GM23338 (cell line): Measurements from ENCODE around the gene ROBO1. TPM values are rescaled to one million over a fixed set of nuclear protein-coding genes. Genes with fewer than 3 reads are reported as not detected.

Experiments
- ATAC-seq: fragments of 200-7000 bp; cut with Tn5 transposase; 3 replicates; pipeline ENCODE4 v1.9.1; 2020
- DNase-seq: peaks from one replicate; pipeline ENCODE4 v3.0.0-alpha.2; 2015; ENCODE audit warnings: low spot score
- H2AFZ ChIP-seq: fragments of 200-600 bp; sonication (generic); 2 replicates; pipeline ENCODE4 v1.8.0; 2016; ENCODE audit warnings: antibody characterized with exemption, mild to moderate bottlenecking, moderate library complexity
- H3F3A ChIP-seq: fragments of 200-600 bp; sonication (generic); replicated peaks from 2 replicates; pipeline ENCODE4 v1.8.0; 2017; ENCODE audit warnings: antibody characterized with exemption, mixed run types, low read depth
- H3K27ac ChIP-seq: fragments of 200-600 bp; sonication (generic); 2 replicates; pipeline ENCODE4 v1.6.1; 2016; ENCODE audit warnings: low read depth
- H3K27me3 ChIP-seq: fragments of 200-600 bp; sonication (generic); 2 replicates; pipeline ENCODE4 v1.8.0; 2016; ENCODE audit warnings: mild to moderate bottlenecking, mixed run types, moderate library complexity; ENCODE audit not compliant: insufficient read depth
- H3K36me3 ChIP-seq: fragments of 200-600 bp; sonication (generic); 2 replicates; pipeline ENCODE4 v1.8.0; 2016; ENCODE audit warnings: mild to moderate bottlenecking; ENCODE audit not compliant: insufficient read depth
- H3K4me1 ChIP-seq: fragments of 200-600 bp; sonication (generic); 2 replicates; pipeline ENCODE4 v1.8.0; 2016; ENCODE audit warnings: mild to moderate bottlenecking, moderate library complexity; ENCODE audit not compliant: insufficient read depth
- H3K4me2 ChIP-seq: fragments of 200-600 bp; sonication (generic); 2 replicates; pipeline ENCODE4 v1.7.1; 2017; ENCODE audit warnings: mixed run types
- H3K4me3 ChIP-seq: fragments of 200-600 bp; sonication (generic); 2 replicates; pipeline ENCODE4 v1.6.1; 2016; ENCODE audit warnings: mixed run types
- H3K79me2 ChIP-seq: fragments of 200-600 bp; sonication (generic); replicated peaks from 2 replicates; pipeline ENCODE4 v1.8.0; 2017; ENCODE audit warnings: mild to moderate bottlenecking; ENCODE audit not compliant: insufficient read depth
- H3K9me2 ChIP-seq: fragments of 200-600 bp; sonication (generic); 2 replicates; pipeline ENCODE4 v1.8.0; 2017; ENCODE audit not compliant: insufficient read depth
- H4K20me1 ChIP-seq: fragments of 200-600 bp; sonication (generic); replicated peaks from 2 replicates; pipeline ENCODE4 v1.8.0; 2017; ENCODE audit warnings: mild to moderate bottlenecking; ENCODE audit not compliant: insufficient read depth
- H3K27ac Mint-ChIP-seq: 2 replicates; pipeline ENCODE4 v1.8.0; 2020; ENCODE audit warnings: inconsistent platforms, mild to moderate bottlenecking, moderate library complexity, mixed read lengths
- H3K27me3 Mint-ChIP-seq: 3 replicates; pipeline ENCODE4 v1.8.0; 2022; ENCODE audit warnings: low read depth, mild to moderate bottlenecking, moderate library complexity, mixed read lengths, inconsistent platforms; ENCODE audit not compliant: insufficient read depth, poor library complexity
- H3K36me3 Mint-ChIP-seq: 3 replicates; pipeline ENCODE4 v1.8.0; 2021; ENCODE audit warnings: low read depth, mild to moderate bottlenecking, inconsistent platforms, moderate library complexity, mixed read lengths
- H3K4me1 Mint-ChIP-seq: 3 replicates; pipeline ENCODE4 v1.8.0; 2020; ENCODE audit warnings: mild to moderate bottlenecking, inconsistent platforms, mixed read lengths
- H3K4me3 Mint-ChIP-seq: 3 replicates; pipeline ENCODE4 v1.8.0; 2021; ENCODE audit warnings: moderate library complexity, mild to moderate bottlenecking, inconsistent platforms, mixed read lengths
- H3K9me3 Mint-ChIP-seq: 3 replicates; pipeline ENCODE4 v1.8.0; 2020; ENCODE audit warnings: moderate library complexity, mild to moderate bottlenecking, inconsistent platforms, mixed read lengths
- CREB1 ChIP-seq: fragments of 250-450 bp; sonication (Bioruptor Pico); IDR thresholded peaks from 2 replicates; pipeline ENCODE4 v1.5.0; 2020; ENCODE audit warnings: low read depth, mild to moderate bottlenecking, moderate library complexity
- EZH2 ChIP-seq: fragments of 200-600 bp; sonication (generic); IDR thresholded peaks from one replicate; pipeline ENCODE4 v1.8.0; 2017; ENCODE audit warnings: antibody characterized with exemption, mild to moderate bottlenecking, low read depth; ENCODE audit not compliant: unreplicated experiment
- EZH2phosphoT487 ChIP-seq: fragments of 200-600 bp; sonication (generic); IDR thresholded peaks from one replicate; pipeline ENCODE4 v1.8.1; 2018; ENCODE audit warnings: antibody characterized with exemption; ENCODE audit not compliant: unreplicated experiment
- JUNB ChIP-seq: IDR thresholded peaks from one replicate; pipeline ENCODE4 v1.6.1; 2016; ENCODE audit warnings: antibody characterized with exemption; ENCODE audit not compliant: unreplicated experiment
- NANOG ChIP-seq: IDR thresholded peaks from 2 replicates; pipeline ENCODE4 v1.6.1; 2016; ENCODE audit warnings: antibody characterized with exemption, borderline replicate concordance
- POLR2AphosphoS5 ChIP-seq: IDR thresholded peaks from 2 replicates; pipeline ENCODE4 v1.6.1; 2016; ENCODE audit warnings: antibody characterized with exemption, low read depth
- STAT1 ChIP-seq: IDR thresholded peaks from one replicate; pipeline ENCODE4 v1.6.1; 2016; ENCODE audit warnings: antibody characterized with exemption; ENCODE audit not compliant: unreplicated experiment
- ZNF114 ChIP-seq: fragments of 250-450 bp; sonication (Bioruptor Pico); IDR thresholded peaks from 2 replicates; pipeline ENCODE4 v1.5.0; 2020; ENCODE audit warnings: mild to moderate bottlenecking, moderate library complexity
- ZNF331 ChIP-seq: fragments of 250-450 bp; sonication (Bioruptor Pico); IDR thresholded peaks from 2 replicates; pipeline ENCODE4 v1.5.0; 2020; ENCODE audit warnings: low read depth, mild to moderate bottlenecking, moderate library complexity
- polyA plus RNA-seq: library from polyadenylated mRNA; unstranded; fragments of >200 nt; fragmentation: Nextera tagmentation; extraction: Ambion mirVana; gene quantifications from 2 replicates; pipeline ENCODE4 v1.2.1, GENCODE V29; 2016
- total RNA-seq: library from RNA; depleted of rRNA; stranded (reverse); fragments of >200 nt; shearing (Covaris generic); gene quantifications from 2 replicates; pipeline ENCODE4 v1.2.3, GENCODE V29; 2014
- TF ChIP-seq, protein P1 (sequence below): fragments of 250-450 bp; sonication (Bioruptor Pico); IDR thresholded peaks from 2 replicates; pipeline ENCODE4 v1.5.0; 2020; ENCODE audit warnings: mild to moderate bottlenecking, moderate library complexity
- TF ChIP-seq, protein P2 (sequence below): IDR thresholded peaks from 2 replicates; pipeline ENCODE4 v1.6.1; 2016; ENCODE audit warnings: antibody characterized with exemption
- TF ChIP-seq, protein P3 (sequence below), 2 experiments: fragments of 200-600 bp in 1 of 2; sonication (generic) in 1 of 2; conservative IDR thresholded peaks; 2 replicates each; pipeline versions ENCODE4 v1.5.1 to v1.6.1; 2016 to 2017; ENCODE audit warnings: antibody characterized with exemption in 2 of 2, low read depth in 2 of 2, mild to moderate bottlenecking in 2 of 2, moderate library complexity in 1 of 2
- TF ChIP-seq, protein P4 (sequence below): IDR thresholded peaks from one replicate; pipeline ENCODE4 v1.6.1; 2018; ENCODE audit warnings: antibody characterized with exemption; ENCODE audit not compliant: unreplicated experiment

ROBO1 gene
- total and polyA plus RNA-seq, 2 experiments from 2014 or later = 19.2 to 78.3 TPM

DNA sequence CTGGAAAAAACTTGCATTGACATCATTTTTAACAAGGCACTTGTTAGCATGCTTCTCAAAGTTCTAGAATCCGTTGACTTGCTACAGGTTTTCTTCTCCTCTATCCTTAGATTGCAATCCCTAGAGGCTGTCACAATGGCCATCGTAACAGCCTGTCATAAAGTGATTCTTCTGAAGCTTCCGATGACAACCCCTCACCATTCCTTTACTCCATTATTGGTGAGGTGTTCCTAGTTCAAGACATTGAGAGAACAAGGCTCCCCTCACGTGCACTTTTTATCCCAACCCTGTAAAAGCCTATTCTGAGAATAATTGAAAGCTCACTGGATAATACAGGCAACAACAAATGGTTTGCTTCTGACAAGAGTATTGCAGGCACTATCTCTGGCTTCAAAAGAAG is 131.4 kb downstream of the ROBO1 start:
- DNase-seq = no peak
- no peaks in the 10 kb centered on the region for H3F3A ChIP-seq
- H3K27ac ChIP-seq = no peak overlapping the region
- no peaks in the 10 kb centered on the region for H3K9me2 ChIP-seq
- H3K27me3 ChIP-seq = no peaks in the 10 kb centered on the region
- no peaks in the 10 kb centered on the region for H3K4me1 ChIP-seq
- H3K4me2 ChIP-seq = no peak overlapping the region
- no peaks in the 10 kb centered on the region for H4K20me1 ChIP-seq
- no peaks in the 10 kb centered on the region for H3K27me3 Mint-ChIP-seq
- no peaks in the 10 kb centered on the region for H3K36me3 ChIP-seq
- no peaks in the 10 kb centered on the region for H3K79me2 ChIP-seq
- no peak overlapping the region for H3K4me3 ChIP-seq
- ATAC-seq = no peak
- no peak overlapping the region for H2AFZ ChIP-seq
- H3K36me3 Mint-ChIP-seq = no peaks in the 10 kb centered on the region
- no peaks in the 10 kb centered on the region for H3K4me1 Mint-ChIP-seq
- TF ChIP-seq POLR2AphosphoS5 = no peak
- TF ChIP-seq CREB1 (CRISPR knock-in tag) = no peak
- TF ChIP-seq, protein P1, sequence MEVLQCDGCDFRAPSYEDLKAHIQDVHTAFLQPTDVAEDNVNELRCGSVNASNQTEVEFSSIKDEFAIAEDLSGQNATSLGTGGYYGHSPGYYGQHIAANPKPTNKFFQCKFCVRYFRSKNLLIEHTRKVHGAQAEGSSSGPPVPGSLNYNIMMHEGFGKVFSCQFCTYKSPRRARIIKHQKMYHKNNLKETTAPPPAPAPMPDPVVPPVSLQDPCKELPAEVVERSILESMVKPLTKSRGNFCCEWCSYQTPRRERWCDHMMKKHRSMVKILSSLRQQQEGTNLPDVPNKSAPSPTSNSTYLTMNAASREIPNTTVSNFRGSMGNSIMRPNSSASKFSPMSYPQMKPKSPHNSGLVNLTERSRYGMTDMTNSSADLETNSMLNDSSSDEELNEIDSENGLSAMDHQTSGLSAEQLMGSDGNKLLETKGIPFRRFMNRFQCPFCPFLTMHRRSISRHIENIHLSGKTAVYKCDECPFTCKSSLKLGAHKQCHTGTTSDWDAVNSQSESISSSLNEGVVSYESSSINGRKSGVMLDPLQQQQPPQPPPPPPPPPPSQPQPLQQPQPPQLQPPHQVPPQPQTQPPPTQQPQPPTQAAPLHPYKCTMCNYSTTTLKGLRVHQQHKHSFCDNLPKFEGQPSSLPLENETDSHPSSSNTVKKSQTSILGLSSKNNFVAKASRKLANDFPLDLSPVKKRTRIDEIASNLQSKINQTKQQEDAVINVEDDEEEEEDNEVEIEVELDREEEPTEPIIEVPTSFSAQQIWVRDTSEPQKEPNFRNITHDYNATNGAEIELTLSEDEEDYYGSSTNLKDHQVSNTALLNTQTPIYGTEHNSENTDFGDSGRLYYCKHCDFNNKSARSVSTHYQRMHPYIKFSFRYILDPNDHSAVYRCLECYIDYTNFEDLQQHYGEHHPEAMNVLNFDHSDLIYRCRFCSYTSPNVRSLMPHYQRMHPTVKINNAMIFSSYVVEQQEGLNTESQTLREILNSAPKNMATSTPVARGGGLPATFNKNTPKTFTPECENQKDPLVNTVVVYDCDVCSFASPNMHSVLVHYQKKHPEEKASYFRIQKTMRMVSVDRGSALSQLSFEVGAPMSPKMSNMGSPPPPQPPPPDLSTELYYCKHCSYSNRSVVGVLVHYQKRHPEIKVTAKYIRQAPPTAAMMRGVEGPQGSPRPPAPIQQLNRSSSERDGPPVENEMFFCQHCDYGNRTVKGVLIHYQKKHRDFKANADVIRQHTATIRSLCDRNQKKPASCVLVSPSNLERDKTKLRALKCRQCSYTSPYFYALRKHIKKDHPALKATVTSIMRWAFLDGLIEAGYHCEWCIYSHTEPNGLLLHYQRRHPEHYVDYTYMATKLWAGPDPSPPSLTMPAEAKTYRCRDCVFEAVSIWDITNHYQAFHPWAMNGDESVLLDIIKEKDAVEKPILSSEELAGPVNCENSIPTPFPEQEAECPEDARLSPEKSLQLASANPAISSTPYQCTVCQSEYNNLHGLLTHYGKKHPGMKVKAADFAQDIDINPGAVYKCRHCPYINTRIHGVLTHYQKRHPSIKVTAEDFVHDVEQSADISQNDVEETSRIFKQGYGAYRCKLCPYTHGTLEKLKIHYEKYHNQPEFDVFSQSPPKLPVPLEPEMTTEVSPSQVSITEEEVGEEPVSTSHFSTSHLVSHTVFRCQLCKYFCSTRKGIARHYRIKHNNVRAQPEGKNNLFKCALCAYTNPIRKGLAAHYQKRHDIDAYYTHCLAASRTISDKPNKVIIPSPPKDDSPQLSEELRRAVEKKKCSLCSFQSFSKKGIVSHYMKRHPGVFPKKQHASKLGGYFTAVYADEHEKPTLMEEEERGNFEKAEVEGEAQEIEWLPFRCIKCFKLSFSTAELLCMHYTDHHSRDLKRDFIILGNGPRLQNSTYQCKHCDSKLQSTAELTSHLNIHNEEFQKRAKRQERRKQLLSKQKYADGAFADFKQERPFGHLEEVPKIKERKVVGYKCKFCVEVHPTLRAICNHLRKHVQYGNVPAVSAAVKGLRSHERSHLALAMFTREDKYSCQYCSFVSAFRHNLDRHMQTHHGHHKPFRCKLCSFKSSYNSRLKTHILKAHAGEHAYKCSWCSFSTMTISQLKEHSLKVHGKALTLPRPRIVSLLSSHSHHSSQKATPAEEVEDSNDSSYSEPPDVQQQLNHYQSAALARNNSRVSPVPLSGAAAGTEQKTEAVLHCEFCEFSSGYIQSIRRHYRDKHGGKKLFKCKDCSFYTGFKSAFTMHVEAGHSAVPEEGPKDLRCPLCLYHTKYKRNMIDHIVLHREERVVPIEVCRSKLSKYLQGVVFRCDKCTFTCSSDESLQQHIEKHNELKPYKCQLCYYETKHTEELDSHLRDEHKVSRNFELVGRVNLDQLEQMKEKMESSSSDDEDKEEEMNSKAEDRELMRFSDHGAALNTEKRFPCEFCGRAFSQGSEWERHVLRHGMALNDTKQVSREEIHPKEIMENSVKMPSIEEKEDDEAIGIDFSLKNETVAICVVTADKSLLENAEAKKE = no peak
- TF ChIP-seq, protein P2, sequence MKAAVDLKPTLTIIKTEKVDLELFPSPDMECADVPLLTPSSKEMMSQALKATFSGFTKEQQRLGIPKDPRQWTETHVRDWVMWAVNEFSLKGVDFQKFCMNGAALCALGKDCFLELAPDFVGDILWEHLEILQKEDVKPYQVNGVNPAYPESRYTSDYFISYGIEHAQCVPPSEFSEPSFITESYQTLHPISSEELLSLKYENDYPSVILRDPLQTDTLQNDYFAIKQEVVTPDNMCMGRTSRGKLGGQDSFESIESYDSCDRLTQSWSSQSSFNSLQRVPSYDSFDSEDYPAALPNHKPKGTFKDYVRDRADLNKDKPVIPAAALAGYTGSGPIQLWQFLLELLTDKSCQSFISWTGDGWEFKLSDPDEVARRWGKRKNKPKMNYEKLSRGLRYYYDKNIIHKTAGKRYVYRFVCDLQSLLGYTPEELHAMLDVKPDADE = no peak
- TF ChIP-seq ZNF114 (CRISPR knock-in tag) = no peak
- TF ChIP-seq STAT1 = no peak
- TF ChIP-seq EZH2 = no peak
- TF ChIP-seq, protein P3, sequence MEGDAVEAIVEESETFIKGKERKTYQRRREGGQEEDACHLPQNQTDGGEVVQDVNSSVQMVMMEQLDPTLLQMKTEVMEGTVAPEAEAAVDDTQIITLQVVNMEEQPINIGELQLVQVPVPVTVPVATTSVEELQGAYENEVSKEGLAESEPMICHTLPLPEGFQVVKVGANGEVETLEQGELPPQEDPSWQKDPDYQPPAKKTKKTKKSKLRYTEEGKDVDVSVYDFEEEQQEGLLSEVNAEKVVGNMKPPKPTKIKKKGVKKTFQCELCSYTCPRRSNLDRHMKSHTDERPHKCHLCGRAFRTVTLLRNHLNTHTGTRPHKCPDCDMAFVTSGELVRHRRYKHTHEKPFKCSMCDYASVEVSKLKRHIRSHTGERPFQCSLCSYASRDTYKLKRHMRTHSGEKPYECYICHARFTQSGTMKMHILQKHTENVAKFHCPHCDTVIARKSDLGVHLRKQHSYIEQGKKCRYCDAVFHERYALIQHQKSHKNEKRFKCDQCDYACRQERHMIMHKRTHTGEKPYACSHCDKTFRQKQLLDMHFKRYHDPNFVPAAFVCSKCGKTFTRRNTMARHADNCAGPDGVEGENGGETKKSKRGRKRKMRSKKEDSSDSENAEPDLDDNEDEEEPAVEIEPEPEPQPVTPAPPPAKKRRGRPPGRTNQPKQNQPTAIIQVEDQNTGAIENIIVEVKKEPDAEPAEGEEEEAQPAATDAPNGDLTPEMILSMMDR (conservative IDR thresholded peaks at IDR 0.05; ENCODE audit: low read depth in 2 of 2) = no peak
- TF ChIP-seq NANOG = no peak
- TF ChIP-seq EZH2phosphoT487 = no peak
- no peak for TF ChIP-seq ZNF331
- TF ChIP-seq JUNB = no peak
- TF ChIP-seq, protein P4, sequence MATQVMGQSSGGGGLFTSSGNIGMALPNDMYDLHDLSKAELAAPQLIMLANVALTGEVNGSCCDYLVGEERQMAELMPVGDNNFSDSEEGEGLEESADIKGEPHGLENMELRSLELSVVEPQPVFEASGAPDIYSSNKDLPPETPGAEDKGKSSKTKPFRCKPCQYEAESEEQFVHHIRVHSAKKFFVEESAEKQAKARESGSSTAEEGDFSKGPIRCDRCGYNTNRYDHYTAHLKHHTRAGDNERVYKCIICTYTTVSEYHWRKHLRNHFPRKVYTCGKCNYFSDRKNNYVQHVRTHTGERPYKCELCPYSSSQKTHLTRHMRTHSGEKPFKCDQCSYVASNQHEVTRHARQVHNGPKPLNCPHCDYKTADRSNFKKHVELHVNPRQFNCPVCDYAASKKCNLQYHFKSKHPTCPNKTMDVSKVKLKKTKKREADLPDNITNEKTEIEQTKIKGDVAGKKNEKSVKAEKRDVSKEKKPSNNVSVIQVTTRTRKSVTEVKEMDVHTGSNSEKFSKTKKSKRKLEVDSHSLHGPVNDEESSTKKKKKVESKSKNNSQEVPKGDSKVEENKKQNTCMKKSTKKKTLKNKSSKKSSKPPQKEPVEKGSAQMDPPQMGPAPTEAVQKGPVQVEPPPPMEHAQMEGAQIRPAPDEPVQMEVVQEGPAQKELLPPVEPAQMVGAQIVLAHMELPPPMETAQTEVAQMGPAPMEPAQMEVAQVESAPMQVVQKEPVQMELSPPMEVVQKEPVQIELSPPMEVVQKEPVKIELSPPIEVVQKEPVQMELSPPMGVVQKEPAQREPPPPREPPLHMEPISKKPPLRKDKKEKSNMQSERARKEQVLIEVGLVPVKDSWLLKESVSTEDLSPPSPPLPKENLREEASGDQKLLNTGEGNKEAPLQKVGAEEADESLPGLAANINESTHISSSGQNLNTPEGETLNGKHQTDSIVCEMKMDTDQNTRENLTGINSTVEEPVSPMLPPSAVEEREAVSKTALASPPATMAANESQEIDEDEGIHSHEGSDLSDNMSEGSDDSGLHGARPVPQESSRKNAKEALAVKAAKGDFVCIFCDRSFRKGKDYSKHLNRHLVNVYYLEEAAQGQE = no peak
- H3K9me3 Mint-ChIP-seq = no peaks in the 10 kb centered on the region
- H3K27ac Mint-ChIP-seq = no peak overlapping the region
- H3K4me3 Mint-ChIP-seq = no peak overlapping the region
